HEK293 (cell line): ENCODE data around the gene IQGAP3.

ENCODE experiments used
- CTCF ChIP-seq: fragments of 450-650 bp; formaldehyde crosslinking; IDR thresholded peaks from 2 replicates; pipeline ENCODE4 v1.5.1; 2016; ENCODE audit warnings: missing biosample characterization, missing genetic modification characterization
- GLI4 ChIP-seq: fragments of 450-650 bp; formaldehyde crosslinking; IDR thresholded peaks from 2 replicates; pipeline ENCODE4 v1.5.1; 2016; ENCODE audit warnings: missing biosample characterization, missing genetic modification characterization
- ZBTB21 ChIP-seq: fragments of 450-650 bp; formaldehyde crosslinking; IDR thresholded peaks from 2 replicates; pipeline ENCODE4 v1.5.1; 2017; ENCODE audit warnings: missing biosample characterization, missing genetic modification characterization
- ZNF274 ChIP-seq, 2 experiments: fragments of 200-500 bp in 1 of 2; fragments of 450-650 bp in 1 of 2; sonication (Bioruptor generic) in 1 of 2; formaldehyde crosslinking in 1 of 2; IDR thresholded peaks; 2 replicates each; pipeline versions ENCODE4 v1.5.1 to v1.6.1; 2014 to 2016; ENCODE audit warnings: borderline replicate concordance in 1 of 2, inconsistent platforms in 1 of 2, low read length in 1 of 2, missing biosample characterization in 1 of 2, missing genetic modification characterization in 1 of 2

GRCh38 chr1:156539818-156540355 is 32.5 kb downstream of the IQGAP3 start:
- TF ChIP-seq CTCF (tag by site-specific recombination) (no peak), ZBTB21 (tag by site-specific recombination) (no peak), GLI4 (tag by site-specific recombination) (no peak), ZNF274 (IDR thresholded peaks at IDR 0.05; ENCODE audit: low read length) (no peak), ZNF274 (tag by site-specific recombination; IDR thresholded peaks at IDR 0.05; ENCODE audit: borderline replicate concordance) (no peak)
